Lower lobe of right lung (tissue), 2 donors: ENCODE data around the gene SLC14A1. TPM values are rescaled to one million over a fixed set of nuclear protein-coding genes. Genes with fewer than 3 reads are reported as not detected.

Experiments
- ATAC-seq, 2 donors: fragments of 200-7000 bp; cut with Tn5 transposase; one replicate each; pipeline ENCODE4 v1.9.1; 2020 to 2022; ENCODE audit warnings: mild to moderate bottlenecking in 2 of 2, moderate library complexity in 2 of 2
- DNase-seq: peaks from one replicate; pipeline ENCODE4 v3.0.0-alpha.2; 2020
- H3K27ac ChIP-seq: fragments of 200-600 bp; one replicate; pipeline ENCODE4 v1.8.0; 2022
- H3K27me3 ChIP-seq: fragments of 200-600 bp; one replicate; pipeline ENCODE4 v1.8.0; 2022; ENCODE audit warnings: low read depth
- H3K36me3 ChIP-seq: fragments of 200-600 bp; one replicate; pipeline ENCODE4 v1.8.0; 2022; ENCODE audit warnings: mild to moderate bottlenecking
- H3K4me1 ChIP-seq: fragments of 200-600 bp; one replicate; pipeline ENCODE4 v1.8.0; 2022
- H3K4me3 ChIP-seq: fragments of 200-600 bp; one replicate; pipeline ENCODE4 v1.8.0; 2022; ENCODE audit warnings: mild to moderate bottlenecking
- H3K9me3 ChIP-seq: fragments of 200-600 bp; one replicate; pipeline ENCODE4 v1.8.0; 2022
- CTCF ChIP-seq: fragments of 200-600 bp; IDR thresholded peaks from one replicate; pipeline ENCODE4 v1.8.0; 2022; ENCODE audit warnings: antibody characterized with exemption, mild to moderate bottlenecking
- intact Hi-C: fragments of 100-400 bp; cut with DNase I; formaldehyde crosslinking; loops from one replicate; pipeline ENCODE4 v1.11.0; 2022
- total RNA-seq: library from RNA; stranded (reverse); fragmentation: NEBNext Ultra II Directional; extraction: Animal tissue kit (Norgen Biotek cat#: 25700); gene quantifications from one replicate; pipeline ENCODE4 v1.2.1, GENCODE V29; 2021
- donor health status: DM: no; HTN: yes; CAD: no; lungs with severe emphysema.

The SLC14A1 gene
- total RNA-seq, 1 donor from 2014 or later: 21.8 TPM

GRCh38 chr18:45708831-45709230, 15.2 kb upstream of the SLC14A1 start:
- DNase-seq (no peak), ATAC-seq (no peak)
- H3K27me3 ChIP-seq: no peaks in the 10 kb centered on the region
- TF ChIP-seq CTCF: no peak
- H3K27ac ChIP-seq: no peak overlapping the region
- H3K4me3 ChIP-seq: no peak overlapping the region
- H3K9me3 ChIP-seq: peaks cover 12% of the 10 kb centered on the region
- no peaks in the 10 kb centered on the region for H3K36me3 ChIP-seq
- H3K4me1 ChIP-seq: no peaks in the 10 kb centered on the region
- intact Hi-C loops: no loop called here

GRCh38 chr18:45712061-45712460, 11.9 kb upstream of the SLC14A1 start:
- H3K27ac ChIP-seq: no peak overlapping the region
- H3K36me3 ChIP-seq: no peaks in the 10 kb centered on the region
- peaks cover 12% of the 10 kb centered on the region for H3K9me3 ChIP-seq
- intact Hi-C loops: no loop called here
- no peaks in the 10 kb centered on the region for H3K4me1 ChIP-seq
- TF ChIP-seq CTCF: no peak
- DNase-seq (no peak), ATAC-seq (no peak)
- H3K4me3 ChIP-seq: no peak overlapping the region
- H3K27me3 ChIP-seq: no peaks in the 10 kb centered on the region

GRCh38 chr18:45713239-45713638, 10.7 kb upstream of the SLC14A1 start:
- no peaks in the 10 kb centered on the region for H3K27me3 ChIP-seq
- ATAC-seq: no peak
- H3K27ac ChIP-seq: no peak overlapping the region
- intact Hi-C loops: no loop called here
- peaks cover 8% of the 10 kb centered on the region for H3K9me3 ChIP-seq
- no peak for DNase-seq
- no peak overlapping the region for H3K4me3 ChIP-seq
- H3K36me3 ChIP-seq: no peaks in the 10 kb centered on the region
- H3K4me1 ChIP-seq: no peaks in the 10 kb centered on the region
- TF ChIP-seq CTCF: no peak

- no peaks in the 10 kb centered on the region for H3K9me3 ChIP-seq
- ATAC-seq: no peak
- H3K4me1 ChIP-seq: no peaks in the 10 kb centered on the region
- DNase-seq: no peak
- H3K4me3 ChIP-seq: no peak overlapping the region
- intact Hi-C loops: no loop called here
- no peaks in the 10 kb centered on the region for H3K36me3 ChIP-seq
- no peak overlapping the region for H3K27ac ChIP-seq
- no peaks in the 10 kb centered on the region for H3K27me3 ChIP-seq
- TF ChIP-seq CTCF: no peak
Observed at GRCh38 chr18:45715212-45715780, 8.7 kb upstream of the SLC14A1 start.

- no peaks in the 10 kb centered on the region for H3K9me3 ChIP-seq
- DNase-seq (no peak), ATAC-seq (no peak)
- no peaks in the 10 kb centered on the region for H3K4me1 ChIP-seq
- H3K36me3 ChIP-seq: no peaks in the 10 kb centered on the region
- no peak overlapping the region for H3K27ac ChIP-seq
- no peak overlapping the region for H3K4me3 ChIP-seq
- H3K27me3 ChIP-seq: no peaks in the 10 kb centered on the region
- intact Hi-C loops: no loop called here
- TF ChIP-seq CTCF: no peak
Observed at GRCh38 chr18:45719106-45719505, 4.9 kb upstream of the SLC14A1 start.

GRCh38 chr18:45722899-45723298, 1.1 kb upstream of the SLC14A1 start:
- Histone ChIP-seq H3K4me1 (no peaks in the 10 kb centered on the region), H3K4me3 (no peak overlapping the region), H3K9me3 (no peaks in the 10 kb centered on the region), H3K27me3 (no peaks in the 10 kb centered on the region), H3K36me3 (no peaks in the 10 kb centered on the region), H3K27ac (no peak overlapping the region)
- ATAC-seq: peak; percentile 78 to 87
- peak; percentile 63 for TF ChIP-seq CTCF
- peak; percentile 78 for DNase-seq
- intact Hi-C loops: no loop called here
